Kidney tubule cell (primary cell): ENCODE measurements around the gene SARM1.

Experiments
- DNase-seq: peaks from one replicate; pipeline ENCODE4 v3.0.0-alpha.2; 2018; ENCODE audit warnings: low spot score

The SARM1 gene

GRCh38 chr17:28395968-28396367 lies 24.5 kb downstream of the SARM1 start:
- DNase-seq: no peak

GRCh38 chr17:28396635-28397239 lies 25.2 kb downstream of the SARM1 start:
- no peak for DNase-seq

DNA sequence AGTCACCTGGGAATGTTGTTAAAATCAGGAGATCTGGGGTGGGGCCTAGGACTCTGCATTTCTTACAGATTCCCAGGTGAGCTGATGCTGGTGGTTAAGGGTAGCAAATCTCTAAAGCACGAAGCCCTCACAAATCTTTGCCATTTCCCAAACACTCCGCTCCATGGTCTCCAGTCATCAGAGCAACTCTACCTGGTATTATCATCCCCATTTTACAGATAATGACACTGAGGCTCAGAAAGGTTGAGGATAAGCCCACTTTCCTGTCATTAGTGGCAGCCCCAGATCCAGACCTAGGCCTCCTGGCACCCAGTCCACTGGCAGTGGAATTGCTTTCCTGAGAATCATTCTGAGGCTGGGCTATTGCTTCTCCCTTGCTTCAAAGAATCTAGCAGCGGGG lies 25.8 kb downstream of the SARM1 start:
- DNase-seq: no peak

DNA sequence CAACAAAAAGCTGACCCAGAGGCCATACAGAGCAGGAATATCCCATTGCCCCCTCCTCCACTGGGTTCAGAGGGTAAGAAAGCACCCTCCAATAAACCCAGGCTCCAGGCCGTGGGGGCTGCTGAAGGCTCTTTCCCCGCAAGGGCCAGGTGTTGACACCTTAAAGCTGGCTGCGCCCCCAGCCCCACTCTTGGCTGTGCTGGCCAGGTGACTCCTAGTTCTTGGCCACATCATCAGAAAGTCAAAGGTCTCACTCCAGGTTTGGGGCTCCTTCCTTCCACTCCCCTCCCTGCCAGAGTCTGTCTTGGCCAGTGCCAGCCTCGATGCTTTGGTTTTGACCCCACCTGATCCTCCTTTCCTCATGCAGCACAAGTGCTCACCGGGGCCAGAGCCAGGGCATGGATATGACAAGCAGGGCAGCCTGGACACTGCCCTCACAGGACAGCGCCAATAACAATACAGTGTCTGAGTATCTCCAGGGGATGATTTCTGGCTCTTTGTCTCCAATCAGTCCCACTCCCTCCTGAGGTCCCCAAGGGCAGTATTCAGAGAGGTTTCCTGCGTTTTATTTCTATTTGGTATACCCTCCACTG lies 26.3 kb downstream of the SARM1 start:
- no peak for DNase-seq

DNA sequence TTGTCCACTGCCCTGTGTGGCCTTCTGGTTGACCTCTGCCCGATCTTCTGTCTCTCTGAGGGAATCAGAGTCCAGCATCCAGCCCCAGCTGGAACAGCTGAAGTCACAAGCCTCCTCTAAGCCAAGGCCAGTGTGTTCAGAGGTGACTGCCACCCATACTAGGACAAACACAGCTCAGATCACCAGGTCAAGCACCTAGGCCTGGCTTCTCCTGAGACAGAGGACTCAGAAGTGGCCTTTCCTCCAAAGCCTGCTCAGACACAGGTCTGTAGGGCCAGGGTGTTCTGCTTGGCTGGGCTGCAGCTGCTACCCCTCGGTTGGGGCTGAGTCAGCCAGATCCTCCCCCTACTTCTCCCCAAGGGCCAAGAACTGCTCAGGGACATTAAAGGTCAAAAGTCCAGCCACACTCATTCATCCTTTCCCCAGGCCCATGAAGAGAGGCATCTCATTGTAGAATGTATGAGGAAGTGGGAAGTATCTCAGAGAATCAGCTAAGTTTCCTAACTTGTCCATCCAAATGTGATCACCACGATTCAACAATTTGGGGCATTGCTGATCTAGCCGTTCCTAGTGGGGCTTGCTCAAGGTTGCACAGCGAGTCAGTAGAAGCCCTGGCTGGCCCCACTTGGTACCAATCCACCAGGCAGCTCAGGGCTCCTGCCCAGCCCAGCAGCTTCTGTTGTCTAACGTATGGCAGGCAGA lies 26.9 kb downstream of the SARM1 start:
- DNase-seq: peak; percentile 88

GRCh38 chr17:28399808-28400207 lies 28.3 kb downstream of the SARM1 start:
- DNase-seq: no peak

GRCh38 chr17:28402224-28402630 lies 30.7 kb downstream of the SARM1 start:
- DNase-seq: peak; percentile 44

DNA sequence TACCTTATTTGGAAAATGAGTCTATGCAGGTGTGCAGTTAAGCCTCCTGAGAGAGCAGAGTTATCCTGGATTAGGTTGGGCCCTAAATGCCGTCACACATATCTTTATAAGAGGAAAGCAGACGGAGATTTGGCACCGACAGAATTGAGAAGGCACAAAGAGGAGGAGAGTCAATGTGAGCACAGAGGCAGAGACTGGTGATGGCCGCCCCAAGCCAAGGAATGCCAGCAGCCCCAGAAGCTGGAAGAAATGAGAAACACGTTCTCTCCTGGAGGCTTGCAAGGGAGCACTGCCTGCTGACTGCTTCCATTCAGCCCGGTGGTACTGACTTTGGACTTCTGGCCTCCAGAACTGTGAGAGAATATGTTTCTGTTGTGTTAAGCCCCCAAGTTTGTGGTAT lies 31.4 kb downstream of the SARM1 start:
- no peak for DNase-seq

DNA sequence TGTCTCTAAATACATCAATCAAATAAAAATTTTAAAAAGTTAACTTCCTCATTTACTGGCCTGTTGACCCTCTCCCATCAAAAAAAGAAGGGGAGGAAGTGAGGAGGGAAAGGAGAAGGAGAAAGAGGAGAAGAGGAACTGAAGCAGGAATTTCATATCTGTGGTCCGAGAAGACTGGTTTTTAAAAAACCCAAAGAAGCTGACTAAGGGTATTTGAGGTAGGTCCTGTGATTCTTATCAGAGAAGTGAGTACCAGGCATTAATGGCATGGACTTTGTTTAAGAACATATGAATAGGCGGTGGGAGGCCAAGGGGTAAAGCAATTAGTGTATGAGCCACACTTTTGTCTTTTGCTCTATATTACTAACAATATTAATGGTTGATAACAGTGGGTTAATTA lies 32.5 kb downstream of the SARM1 start:
- no peak for DNase-seq

DNA sequence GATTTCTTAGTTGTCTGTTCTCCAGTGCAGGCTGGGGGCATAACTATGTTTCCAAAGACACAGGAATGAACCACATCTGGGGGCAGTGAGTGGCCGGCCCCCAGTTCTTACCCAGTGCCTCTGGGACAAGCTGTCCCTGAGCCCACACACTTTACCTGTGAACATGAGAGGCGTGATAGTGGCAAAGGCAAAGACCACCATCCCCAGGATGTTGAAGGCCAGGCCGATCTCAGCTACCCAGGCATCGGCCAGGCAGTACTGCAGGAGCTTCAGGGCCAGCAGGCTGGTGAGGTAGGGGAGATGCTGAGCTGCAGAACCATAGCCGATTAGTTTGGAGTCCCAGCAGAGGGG lies 32.9 kb downstream of the SARM1 start:
- DNase-seq: no peak

DNA sequence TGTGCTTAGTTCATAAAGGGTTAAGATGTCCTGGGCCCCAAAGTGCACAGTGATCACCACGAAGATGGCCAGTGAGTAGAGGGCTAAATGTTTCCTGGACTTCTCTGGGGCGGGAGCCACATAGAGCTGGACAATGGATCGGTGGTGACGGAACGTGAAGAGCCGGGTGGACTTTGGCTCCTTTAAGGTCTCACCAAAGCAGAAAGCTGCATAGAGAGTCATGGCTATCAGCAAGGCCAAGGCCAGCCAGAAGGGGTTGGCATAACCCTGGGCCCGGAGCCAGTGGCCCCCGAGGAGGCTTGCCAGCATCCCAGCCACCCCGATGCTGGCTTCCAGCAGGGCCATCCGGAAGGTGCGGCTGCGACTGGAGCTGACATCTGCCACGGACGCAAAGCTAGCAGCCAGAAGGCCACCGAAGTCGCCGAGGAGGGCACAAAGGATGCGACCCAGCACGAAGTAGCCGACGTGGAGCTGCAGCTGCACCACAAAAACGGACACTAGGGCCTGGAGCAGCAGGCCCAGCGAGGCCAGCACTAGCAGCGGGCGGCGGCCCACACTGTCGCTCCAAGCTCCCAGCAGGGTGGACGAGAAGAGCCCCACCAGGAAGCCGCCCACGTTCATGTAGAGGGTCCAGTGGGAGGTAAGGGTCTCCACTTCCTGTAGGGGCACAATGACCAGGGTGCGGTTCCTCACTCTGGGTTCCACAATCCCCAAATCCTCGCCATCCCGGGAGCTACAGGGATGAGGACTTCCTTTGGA lies 33.5 kb downstream of the SARM1 start:
- no peak for DNase-seq

DNA sequence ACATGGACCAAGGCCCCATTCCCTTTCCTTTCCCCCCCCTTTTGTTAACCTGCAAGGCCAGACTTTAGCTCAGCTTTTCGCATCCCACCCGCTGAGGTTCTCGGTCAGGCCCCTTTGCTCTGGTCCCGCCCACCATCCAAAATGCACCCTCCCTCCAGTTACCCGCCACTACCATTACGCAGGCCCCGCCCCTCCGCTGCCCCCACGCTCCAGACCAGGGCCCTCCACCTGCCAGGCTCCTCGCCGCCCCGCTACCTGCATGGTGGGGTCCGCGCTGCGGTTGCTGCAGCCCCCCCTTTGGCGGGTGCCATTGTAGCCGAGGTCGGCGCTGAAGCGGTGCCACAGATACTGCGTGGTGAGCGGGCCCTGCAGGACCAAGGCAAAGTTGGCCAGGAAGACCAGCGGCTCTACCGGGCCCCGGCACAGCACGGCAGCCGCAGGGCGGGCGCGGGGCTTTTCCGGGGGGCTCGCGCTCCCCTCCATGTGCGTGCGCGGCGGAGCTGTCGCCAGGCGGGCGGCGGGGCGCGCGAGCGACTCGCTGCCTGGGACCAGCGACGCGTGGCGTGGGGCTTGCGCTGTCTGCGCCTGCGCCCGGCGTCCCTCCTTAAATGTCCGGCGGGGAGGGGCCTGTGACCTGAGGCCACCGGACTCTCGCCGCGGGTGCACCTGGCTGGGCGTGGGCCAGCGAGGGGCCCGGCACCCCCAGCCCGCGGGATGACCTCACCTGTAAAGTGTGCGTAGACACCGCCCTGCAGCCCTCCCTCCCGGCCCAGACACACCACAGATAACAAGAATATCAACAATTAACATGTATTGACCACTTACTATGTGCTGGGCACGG lies 34.4 kb downstream of the SARM1 start, which contains the start of gene SLC46A1:
TSS of gene SLC46A1 (minus strand) at position 581 of the 841 bp plus-strand sequence. CDS start at position 483, 98 bp downstream.
- peak; percentile 59 for DNase-seq

GRCh38 chr17:28406473-28406814 lies 35.0 kb downstream of the SARM1 start:
- DNase-seq: no peak

DNA sequence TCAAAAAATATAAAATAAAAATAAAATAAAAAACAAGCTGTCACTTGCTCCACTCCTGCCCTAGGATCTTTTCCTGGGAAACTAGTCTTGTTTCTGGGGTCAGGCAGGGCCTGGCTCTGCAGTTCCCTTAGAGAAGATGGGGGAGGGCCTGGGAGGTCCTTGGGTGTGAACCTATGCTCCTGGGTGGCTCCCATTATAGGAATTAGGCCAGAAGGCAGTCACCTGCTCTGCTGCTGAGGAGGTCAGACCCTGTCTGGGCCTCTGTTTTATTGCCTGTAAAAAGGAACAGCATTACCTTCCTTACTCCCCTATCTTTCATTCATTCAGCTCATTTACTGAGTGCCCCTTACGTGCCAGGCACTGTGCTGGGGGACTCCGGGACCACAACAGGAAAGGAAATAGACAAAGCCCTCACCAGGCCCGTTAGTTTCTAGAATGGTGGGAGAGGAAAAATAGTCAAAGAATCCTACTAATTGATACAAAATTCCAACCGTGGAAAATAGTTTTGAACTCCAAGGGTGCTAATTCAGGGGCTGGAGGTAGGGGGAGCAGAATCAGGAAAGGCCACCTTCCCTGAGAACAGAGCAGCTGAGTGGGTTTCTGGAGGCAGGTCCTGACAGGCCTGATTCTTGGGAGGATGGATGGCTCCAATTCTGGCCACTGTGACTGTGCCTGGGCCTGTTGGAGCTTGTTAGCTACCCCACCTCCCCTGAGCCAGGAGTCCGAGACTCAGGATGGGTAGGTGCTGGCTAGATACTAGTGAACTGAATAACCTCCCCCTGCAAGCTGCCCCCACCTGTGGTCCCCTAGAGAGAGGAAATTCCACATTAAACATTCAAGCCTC lies 35.9 kb downstream of the SARM1 start:
- no peak for DNase-seq

DNA sequence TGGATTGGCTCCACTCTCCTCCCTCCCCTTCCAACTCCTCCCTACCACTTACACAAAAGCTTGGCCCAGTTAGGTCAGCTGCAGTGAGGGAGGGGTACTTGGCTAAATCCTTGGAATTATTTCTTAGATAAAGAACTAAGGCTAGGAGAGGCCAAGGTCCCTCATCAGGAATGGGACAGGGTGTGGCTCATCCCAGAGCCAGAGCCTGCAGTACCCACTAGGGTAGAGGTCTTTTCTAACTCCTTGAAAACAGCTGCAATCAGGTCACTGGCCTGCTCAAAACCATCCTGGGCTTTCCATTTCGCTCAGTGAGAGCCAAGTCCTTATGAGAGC lies 36.4 kb downstream of the SARM1 start:
- DNase-seq: no peak

DNA sequence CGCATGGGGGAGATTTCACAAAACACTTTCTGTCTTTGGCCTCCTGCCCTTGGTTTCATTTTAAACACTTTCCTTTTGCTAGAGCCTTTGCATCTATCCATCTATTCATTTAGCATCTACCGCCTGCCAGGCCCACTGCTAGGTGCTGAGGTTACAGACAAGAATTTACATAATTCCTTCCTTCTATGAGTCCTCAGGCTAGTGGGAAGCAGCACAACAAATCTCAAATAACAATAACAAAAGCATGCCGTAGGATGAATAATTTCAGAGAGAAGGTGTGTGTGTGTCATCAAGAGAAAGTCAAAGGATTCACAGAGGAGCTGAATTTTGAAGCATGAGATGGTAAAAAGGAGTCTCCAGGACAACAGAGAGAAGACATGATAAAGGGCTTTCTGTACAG lies 40.6 kb downstream of the SARM1 start:
- DNase-seq: no peak

GRCh38 chr17:28413804-28414203 lies 42.3 kb downstream of the SARM1 start:
- no peak for DNase-seq

DNA sequence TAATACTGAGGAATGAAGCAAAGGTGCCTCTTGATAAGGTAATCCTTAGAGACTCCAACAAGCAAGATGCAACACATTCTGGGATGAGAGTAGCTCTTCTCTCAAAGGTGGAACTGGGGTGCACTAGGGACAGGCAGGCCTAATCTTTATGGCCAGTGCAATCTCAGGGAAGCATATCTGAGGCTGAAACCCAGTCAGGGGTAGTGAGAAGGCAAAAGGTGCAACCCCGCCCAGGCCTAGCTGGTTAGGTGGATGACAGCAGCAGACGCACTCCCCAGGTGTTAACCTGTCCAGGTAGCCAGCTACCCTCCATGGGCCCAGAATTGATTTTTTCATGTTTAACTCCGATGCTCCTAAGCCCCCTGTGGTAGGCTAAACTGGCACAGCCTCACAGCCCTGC lies 44.4 kb downstream of the SARM1 start:
- no peak for DNase-seq

DNA sequence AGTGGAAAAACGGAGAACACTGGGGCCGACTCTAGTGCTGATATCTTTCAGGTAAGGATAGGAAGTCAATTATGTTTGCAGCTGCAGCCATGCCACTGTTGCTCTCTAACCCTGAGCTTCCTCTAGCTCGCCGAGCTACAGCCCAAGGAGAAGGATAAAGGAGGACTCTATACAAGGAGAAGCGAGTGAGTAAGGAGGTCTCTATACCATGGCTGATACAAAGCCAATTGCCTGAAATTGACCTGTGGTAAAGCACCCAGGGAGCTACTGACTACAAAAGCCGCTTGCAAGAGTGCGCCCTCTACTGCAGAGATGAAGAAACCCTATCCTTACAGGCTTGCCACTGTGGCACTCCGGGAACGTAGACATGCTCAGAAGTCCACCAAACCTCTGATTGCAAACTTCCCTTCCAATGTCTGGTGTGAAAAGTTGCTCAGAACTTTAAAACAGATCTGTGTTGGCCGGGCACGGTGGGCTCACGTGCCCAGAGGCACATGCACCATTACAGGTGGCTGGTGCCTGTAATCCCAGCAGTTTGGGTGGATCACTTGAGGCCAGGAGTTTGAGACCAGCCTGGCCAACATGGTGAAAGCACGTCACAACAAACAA lies 45.3 kb downstream of the SARM1 start:
- peak; percentile 71 for DNase-seq

- DNase-seq: no peak
Observed at GRCh38 chr17:28421787-28422305, 50.4 kb downstream of the SARM1 start.

DNA sequence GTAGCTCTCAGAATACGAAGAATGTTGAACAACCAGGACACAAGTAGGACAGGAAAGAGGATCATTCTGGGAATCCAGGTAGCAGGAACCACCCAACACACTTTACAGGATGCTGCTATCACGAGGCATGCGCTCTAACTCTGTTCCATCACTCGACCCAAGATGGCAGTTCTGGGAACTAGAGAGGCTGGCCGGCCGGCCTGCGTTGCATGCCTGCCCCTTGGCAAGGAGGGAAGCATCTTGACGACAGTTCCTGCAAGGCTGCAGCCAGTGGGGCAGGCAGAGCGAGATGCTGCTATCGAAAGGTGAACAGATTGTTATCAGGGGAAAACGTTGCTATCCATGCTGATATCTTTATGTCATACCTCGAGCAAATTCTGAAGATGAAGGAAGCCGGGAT lies 53.7 kb downstream of the SARM1 start:
- DNase-seq: no peak
